ENCODE measurements around the gene TMEM63A.
A peak's percentile ranks its signal among the peaks of the same experiment; 100 is the strongest.
"Not testable (repeated sequence)": the region's sequence is repeated elsewhere in the genome, so short reads cannot be mapped to it uniquely, and the experiment has no call there.

The TMEM63A gene

GRCh38 chr1:225816643-225817538 is 65.3 kb downstream of the TMEM63A start:
- DNase-seq, result no peak

- DNase-seq, result no peak
Measured at GRCh38 chr1:225815526-225816178, 66.5 kb downstream of the TMEM63A start.

GRCh38 chr1:225815090-225815489 is 67.1 kb downstream of the TMEM63A start:
- not testable (repeated sequence) for DNase-seq

GRCh38 chr1:225814381-225814780 is 67.8 kb downstream of the TMEM63A start:
- DNase-seq, result no peak

GRCh38 chr1:225813214-225813964 is 68.8 kb downstream of the TMEM63A start:
- DNase-seq, result no peak

GRCh38 chr1:225812488-225813213 is 69.5 kb downstream of the TMEM63A start:
- no peak for DNase-seq

GRCh38 chr1:225811622-225812487 is 70.3 kb downstream of the TMEM63A start:
- no peak for DNase-seq

- DNase-seq, result not testable (repeated sequence)
Measured at GRCh38 chr1:225810579-225811538, 71.3 kb downstream of the TMEM63A start.

GRCh38 chr1:225809842-225810578 is 72.2 kb downstream of the TMEM63A start, which contains the start of gene EPHX1:
Gene EPHX1, plus strand, starts transcription at chr1:225810124. Its CDS starts 18,606 bp downstream, at chr1:225828730.
- DNase-seq, result peak; percentile 61 to 71

GRCh38 chr1:225808136-225808535 is 74.0 kb downstream of the TMEM63A start:
- DNase-seq, result no peak

GRCh38 chr1:225806736-225807135 is 75.4 kb downstream of the TMEM63A start:
- not testable (repeated sequence) for DNase-seq

GRCh38 chr1:225806249-225806648 is 75.9 kb downstream of the TMEM63A start:
- no peak for DNase-seq

- DNase-seq, result not testable (repeated sequence)
Measured at GRCh38 chr1:225801146-225801545, 81.0 kb downstream of the TMEM63A start.

- DNase-seq, result not testable (repeated sequence)
Measured at GRCh38 chr1:225796097-225796496, 86.1 kb downstream of the TMEM63A start.

All from NCI-H1930 (cell line).